ENCODE measurements around the gene SMOC1.

The SMOC1 gene

GRCh38 chr14:69928111-69928523, 48.9 kb downstream of the SMOC1 start:
- Mint-ChIP-seq H3K27ac (no peak overlapping the region), H3K4me3 (no peak overlapping the region), H3K36me3 (ENCODE audit: low read depth) (no peaks in the 10 kb centered on the region), H3K27me3 (ENCODE audit: low read depth) (peaks cover 13% of the 10 kb centered on the region), H3K4me1 (ENCODE audit: low read depth) (no peaks in the 10 kb centered on the region), H3K9me3 (no peaks in the 10 kb centered on the region)
- DNase-seq (ENCODE audit: low spot score), result no peak

GRCh38 chr14:69930780-69931379, 51.7 kb downstream of the SMOC1 start:
- Mint-ChIP-seq H3K36me3 (ENCODE audit: low read depth) (no peaks in the 10 kb centered on the region), H3K9me3 (no peaks in the 10 kb centered on the region), H3K4me3 (no peak overlapping the region), H3K27ac (no peak overlapping the region), H3K4me1 (ENCODE audit: low read depth) (no peaks in the 10 kb centered on the region), H3K27me3 (ENCODE audit: low read depth) (peaks cover 7% of the 10 kb centered on the region)
- no peak for DNase-seq (ENCODE audit: low spot score)

- Mint-ChIP-seq H3K27me3 (ENCODE audit: low read depth) (peaks cover 12% of the 10 kb centered on the region), H3K27ac (no peak overlapping the region), H3K4me3 (no peak overlapping the region), H3K4me1 (ENCODE audit: low read depth) (no peaks in the 10 kb centered on the region), H3K36me3 (ENCODE audit: low read depth) (no peaks in the 10 kb centered on the region), H3K9me3 (no peaks in the 10 kb centered on the region)
- no peak for DNase-seq (ENCODE audit: low spot score)
These were observed 52.7 kb downstream of the SMOC1 start for GRCh38 chr14:69931960-69932359.

GRCh38 chr14:69932391-69932790, 53.2 kb downstream of the SMOC1 start:
- no peak for DNase-seq (ENCODE audit: low spot score)
- Mint-ChIP-seq H3K27ac (no peak overlapping the region), H3K27me3 (ENCODE audit: low read depth) (peaks cover 12% of the 10 kb centered on the region), H3K4me3 (no peak overlapping the region), H3K9me3 (no peaks in the 10 kb centered on the region), H3K36me3 (ENCODE audit: low read depth) (no peaks in the 10 kb centered on the region), H3K4me1 (ENCODE audit: low read depth) (no peaks in the 10 kb centered on the region)

GRCh38 chr14:69933623-69934275, 54.5 kb downstream of the SMOC1 start:
- Mint-ChIP-seq H3K36me3 (ENCODE audit: low read depth) (no peaks in the 10 kb centered on the region), H3K27ac (no peak overlapping the region), H3K27me3 (ENCODE audit: low read depth) (peaks cover 19% of the 10 kb centered on the region), H3K4me3 (no peak overlapping the region), H3K9me3 (no peaks in the 10 kb centered on the region), H3K4me1 (ENCODE audit: low read depth) (no peaks in the 10 kb centered on the region)
- no peak for DNase-seq (ENCODE audit: low spot score)

- H3K27me3 Mint-ChIP-seq (ENCODE audit: low read depth), result peaks cover 15% of the 10 kb centered on the region
- no peak for DNase-seq (ENCODE audit: low spot score)
- H3K36me3 Mint-ChIP-seq (ENCODE audit: low read depth), result no peaks in the 10 kb centered on the region
- no peaks in the 10 kb centered on the region for H3K9me3 Mint-ChIP-seq
- H3K4me3 Mint-ChIP-seq, result no peak overlapping the region
- no peaks in the 10 kb centered on the region for H3K4me1 Mint-ChIP-seq (ENCODE audit: low read depth)
- H3K27ac Mint-ChIP-seq, result no peak overlapping the region
These were observed 58.3 kb downstream of the SMOC1 start for GRCh38 chr14:69937367-69938081.

GRCh38 chr14:69938751-69939150, 59.5 kb downstream of the SMOC1 start:
- no peak overlapping the region for H3K4me3 Mint-ChIP-seq
- no peaks in the 10 kb centered on the region for H3K36me3 Mint-ChIP-seq (ENCODE audit: low read depth)
- no peaks in the 10 kb centered on the region for H3K9me3 Mint-ChIP-seq
- peaks cover 16% of the 10 kb centered on the region for H3K27me3 Mint-ChIP-seq (ENCODE audit: low read depth)
- no peak overlapping the region for H3K27ac Mint-ChIP-seq
- no peak for DNase-seq (ENCODE audit: low spot score)
- H3K4me1 Mint-ChIP-seq (ENCODE audit: low read depth), result no peaks in the 10 kb centered on the region

GRCh38 chr14:69941768-69942742, 62.8 kb downstream of the SMOC1 start:
- Mint-ChIP-seq H3K27ac (no peak overlapping the region), H3K27me3 (ENCODE audit: low read depth) (peaks cover 14% of the 10 kb centered on the region), H3K4me1 (ENCODE audit: low read depth) (no peaks in the 10 kb centered on the region), H3K36me3 (ENCODE audit: low read depth) (no peaks in the 10 kb centered on the region), H3K9me3 (peaks cover 15% of the 10 kb centered on the region), H3K4me3 (no peak overlapping the region)
- no peak for DNase-seq (ENCODE audit: low spot score)

- Mint-ChIP-seq H3K4me3 (no peak overlapping the region), H3K27me3 (ENCODE audit: low read depth) (peaks cover 5% of the 10 kb centered on the region), H3K4me1 (ENCODE audit: low read depth) (no peaks in the 10 kb centered on the region), H3K36me3 (ENCODE audit: low read depth) (no peaks in the 10 kb centered on the region), H3K9me3 (peaks cover 17% of the 10 kb centered on the region), H3K27ac (no peak overlapping the region)
- no peak for DNase-seq (ENCODE audit: low spot score)
These were observed 64.0 kb downstream of the SMOC1 start for GRCh38 chr14:69943084-69943780.

GRCh38 chr14:69945347-69945746, 66.1 kb downstream of the SMOC1 start:
- no peaks in the 10 kb centered on the region for H3K36me3 Mint-ChIP-seq (ENCODE audit: low read depth)
- H3K27ac Mint-ChIP-seq, result no peak overlapping the region
- H3K9me3 Mint-ChIP-seq, result peaks cover 17% of the 10 kb centered on the region
- peaks cover 5% of the 10 kb centered on the region for H3K27me3 Mint-ChIP-seq (ENCODE audit: low read depth)
- no peak for DNase-seq (ENCODE audit: low spot score)
- no peaks in the 10 kb centered on the region for H3K4me1 Mint-ChIP-seq (ENCODE audit: low read depth)
- no peak overlapping the region for H3K4me3 Mint-ChIP-seq

- Mint-ChIP-seq H3K27me3 (ENCODE audit: low read depth) (peaks cover 5% of the 10 kb centered on the region), H3K4me3 (no peak overlapping the region), H3K27ac (no peak overlapping the region), H3K36me3 (ENCODE audit: low read depth) (no peaks in the 10 kb centered on the region), H3K9me3 (peaks cover 17% of the 10 kb centered on the region), H3K4me1 (ENCODE audit: low read depth) (no peaks in the 10 kb centered on the region)
- no peak for DNase-seq (ENCODE audit: low spot score)
These were observed 66.7 kb downstream of the SMOC1 start for GRCh38 chr14:69945912-69946311.

GRCh38 chr14:69948351-69948750, 69.1 kb downstream of the SMOC1 start:
- Mint-ChIP-seq H3K4me3 (no peak overlapping the region), H3K9me3 (peaks cover 17% of the 10 kb centered on the region), H3K27me3 (ENCODE audit: low read depth) (peaks cover 5% of the 10 kb centered on the region), H3K4me1 (ENCODE audit: low read depth) (no peaks in the 10 kb centered on the region), H3K36me3 (ENCODE audit: low read depth) (no peaks in the 10 kb centered on the region), H3K27ac (no peak overlapping the region)
- no peak for DNase-seq (ENCODE audit: low spot score)

- no peak for DNase-seq (ENCODE audit: low spot score)
- H3K9me3 Mint-ChIP-seq, result peaks cover 5% of the 10 kb centered on the region
- peaks cover 2% of the 10 kb centered on the region for H3K27me3 Mint-ChIP-seq (ENCODE audit: low read depth)
- H3K4me3 Mint-ChIP-seq, result no peak overlapping the region
- H3K27ac Mint-ChIP-seq, result no peak overlapping the region
- no peaks in the 10 kb centered on the region for H3K4me1 Mint-ChIP-seq (ENCODE audit: low read depth)
- no peaks in the 10 kb centered on the region for H3K36me3 Mint-ChIP-seq (ENCODE audit: low read depth)
These were observed 72.0 kb downstream of the SMOC1 start for GRCh38 chr14:69951263-69951662.
